ENCODE results near the gene STON2.
"Not testable (repeated sequence)": the region's sequence is repeated elsewhere in the genome, so short reads cannot be mapped to it uniquely, and the experiment has no call there.

The STON2 gene

GRCh38 chr14:81382517-81383225, 17.5 kb downstream of the STON2 start:
- no peak for DNase-seq

DNA sequence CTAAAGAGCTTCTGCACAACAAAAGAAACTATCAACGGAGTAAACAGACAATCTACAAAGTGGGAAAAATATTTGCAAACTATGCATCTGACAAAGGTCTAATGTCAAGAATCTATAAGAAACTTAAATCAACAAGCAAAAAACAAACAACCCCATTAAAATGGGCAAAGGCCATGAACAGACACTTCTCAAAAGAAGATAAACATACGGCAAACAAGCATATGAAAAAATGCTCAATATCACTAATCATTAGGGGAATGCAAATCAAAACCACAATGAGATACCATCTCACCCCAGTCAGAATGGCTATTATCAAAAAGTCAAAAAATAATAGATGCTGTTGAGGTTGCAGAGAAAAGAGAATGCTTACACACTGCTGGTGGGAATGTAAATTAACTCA, 20.1 kb downstream of the STON2 start:
- DNase-seq: not testable (repeated sequence)

DNA sequence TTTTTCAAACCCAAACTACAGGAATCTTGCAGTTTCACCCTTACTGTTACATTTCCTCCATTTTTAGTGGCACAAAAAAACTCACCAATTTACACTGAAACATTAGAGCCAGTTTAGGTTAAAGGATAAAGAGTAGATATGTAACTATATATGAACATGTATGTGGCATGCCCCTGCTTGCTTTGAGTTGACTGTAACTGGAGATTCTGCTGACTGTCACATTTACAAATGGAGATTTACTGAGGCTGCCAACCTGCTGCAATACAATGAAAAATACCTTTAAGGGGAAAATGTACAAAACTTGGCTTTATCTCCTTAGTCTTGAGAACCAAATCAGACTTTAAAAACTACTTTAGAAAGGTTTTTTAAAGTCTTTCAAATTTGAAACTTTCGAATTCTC, 28.3 kb downstream of the STON2 start:
- no peak for DNase-seq

GRCh38 chr14:81367563-81367962, 32.6 kb downstream of the STON2 start:
- no peak for DNase-seq

GRCh38 chr14:81366884-81367283, 33.2 kb downstream of the STON2 start:
- no peak for DNase-seq

GRCh38 chr14:81366214-81366613, 33.9 kb downstream of the STON2 start:
- DNase-seq: no peak

- DNase-seq: no peak
These were observed 36.3 kb downstream of the STON2 start for GRCh38 chr14:81363746-81364378.

GRCh38 chr14:81353691-81354323, 46.3 kb downstream of the STON2 start:
- DNase-seq: no peak

GRCh38 chr14:81352413-81352812, 47.7 kb downstream of the STON2 start:
- DNase-seq: no peak

DNA sequence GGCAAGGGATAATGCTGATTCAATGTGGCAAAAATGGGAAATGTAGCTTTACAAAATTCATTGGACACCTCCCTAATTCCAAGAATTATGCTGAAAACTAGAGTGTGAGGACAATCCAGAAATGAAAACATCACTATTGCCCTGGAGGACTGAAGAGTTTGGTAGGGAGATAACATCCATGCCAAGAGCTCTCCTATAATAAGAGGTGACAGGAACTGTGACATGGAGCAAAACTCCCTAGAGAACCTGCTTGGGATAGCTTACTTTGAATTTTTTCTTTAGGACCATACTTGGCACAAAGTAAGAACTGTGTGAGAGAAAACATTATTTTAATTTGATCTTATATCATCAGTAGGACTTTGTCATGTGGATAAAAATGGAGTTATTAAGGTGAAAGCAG, 48.9 kb downstream of the STON2 start:
- DNase-seq: no peak

DNA sequence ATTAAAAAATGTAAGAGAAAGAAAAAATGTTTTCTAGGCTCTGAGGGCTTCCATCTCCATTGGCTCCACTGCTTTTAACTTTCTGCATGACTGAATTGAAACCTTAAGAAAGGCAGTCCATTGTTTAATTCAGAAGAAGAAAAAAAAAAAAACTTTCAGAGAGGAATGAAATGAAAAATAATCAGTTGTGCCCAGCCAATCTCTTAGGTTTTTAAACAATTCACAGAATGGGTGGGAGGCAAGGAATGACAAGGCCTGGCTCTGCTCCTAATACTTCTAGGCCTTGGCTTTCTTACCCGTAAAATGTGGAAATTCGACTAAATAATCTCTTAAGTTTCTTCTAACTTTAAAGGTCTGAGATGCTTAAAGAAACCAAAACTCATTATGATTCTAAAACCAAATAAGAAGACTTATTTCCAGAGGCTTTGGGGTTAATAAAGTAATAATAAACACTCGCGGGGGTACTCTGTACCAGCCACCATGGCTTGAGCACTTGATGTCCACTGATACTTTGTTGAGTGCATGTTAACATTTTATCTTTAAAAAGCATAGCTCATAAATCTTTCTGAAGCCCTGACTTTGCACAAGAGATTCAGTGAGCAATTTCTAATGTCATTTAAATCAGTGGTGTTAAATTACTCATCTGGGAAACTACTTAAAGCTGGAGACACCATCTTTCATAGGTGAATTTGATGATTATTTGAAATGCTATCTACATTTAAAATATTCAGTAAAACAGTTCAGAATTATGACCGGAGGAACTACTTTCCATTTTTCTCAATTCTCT, 49.6 kb downstream of the STON2 start:
- DNase-seq: no peak

GRCh38 chr14:81348061-81348460, 52.1 kb downstream of the STON2 start:
- no peak for DNase-seq

DNA sequence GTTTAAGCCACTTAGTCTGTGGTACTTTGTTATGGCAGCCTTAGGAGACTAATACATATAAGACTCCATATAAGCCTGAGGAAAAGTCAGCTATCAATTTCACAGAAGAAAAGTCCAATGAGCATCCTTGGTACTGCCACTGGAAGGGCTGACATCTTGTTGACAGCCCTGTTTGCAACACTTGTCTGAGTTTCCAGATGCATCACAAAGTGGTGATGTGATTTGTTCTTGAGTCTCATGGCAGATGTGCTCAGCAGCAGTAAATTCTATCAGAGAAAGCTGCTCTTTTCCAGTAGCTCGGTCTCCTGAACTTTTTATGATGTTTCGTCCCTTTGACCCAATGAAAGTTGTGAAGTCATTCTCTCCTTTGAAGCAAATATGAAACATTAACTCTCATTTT, 54.3 kb downstream of the STON2 start:
- no peak for DNase-seq

DNA sequence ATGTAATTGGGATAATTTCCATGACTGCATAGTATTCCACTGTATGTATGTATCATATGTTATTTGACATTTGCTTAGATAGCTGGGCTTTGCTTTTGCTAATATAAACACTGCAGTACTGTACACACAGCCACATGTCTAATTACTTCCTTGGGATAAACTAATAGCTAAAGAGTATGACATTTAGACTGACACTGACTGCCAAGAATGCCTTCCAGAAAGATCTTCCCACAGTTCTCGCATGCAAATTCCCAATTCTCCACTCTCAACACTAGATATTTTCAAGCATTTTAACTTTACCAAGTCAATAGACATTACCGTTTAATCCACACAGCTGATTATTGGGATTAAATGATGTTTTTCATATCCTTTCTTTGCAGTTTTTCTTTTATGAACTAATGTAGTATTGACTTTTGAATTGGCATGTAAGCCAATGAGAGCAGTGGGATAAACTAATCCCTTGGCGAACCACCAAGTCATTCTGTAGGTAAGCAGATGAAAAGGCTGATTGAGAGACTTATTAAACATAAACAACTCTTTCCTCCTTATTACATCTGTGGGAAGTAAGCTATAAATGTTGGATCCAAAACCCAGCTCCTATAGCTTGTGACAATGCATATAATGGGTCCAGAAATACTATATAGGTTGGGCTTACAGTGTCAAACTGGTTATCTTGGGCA, 55.5 kb downstream of the STON2 start:
- DNase-seq: no peak

DNA sequence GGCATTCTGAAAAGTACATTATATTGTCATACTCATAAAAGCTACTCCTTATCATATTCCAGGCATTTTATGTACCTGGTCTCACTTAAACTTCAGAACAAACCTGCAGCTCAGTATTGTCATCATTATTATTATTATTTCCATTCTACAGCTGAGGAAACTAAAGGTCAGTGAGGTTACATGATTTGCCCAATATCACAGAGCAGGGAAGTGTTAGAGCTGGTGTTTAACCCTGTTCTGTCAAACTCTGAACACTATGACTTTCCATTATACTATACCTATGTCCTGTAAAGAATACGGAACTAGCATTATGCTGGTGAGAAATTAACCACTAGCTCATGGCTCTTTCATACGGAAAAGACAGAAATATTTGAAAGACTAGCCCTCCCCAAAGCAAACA, 56.4 kb downstream of the STON2 start:
- DNase-seq: no peak

- no peak for DNase-seq
These were observed 57.1 kb downstream of the STON2 start for GRCh38 chr14:81342850-81343580.

GRCh38 chr14:81341781-81342180, 58.3 kb downstream of the STON2 start:
- DNase-seq: no peak

- DNase-seq: no peak
These were observed 58.8 kb downstream of the STON2 start for GRCh38 chr14:81341370-81341769.

- DNase-seq: no peak
These were observed 59.9 kb downstream of the STON2 start for GRCh38 chr14:81340201-81340600.

- no peak for DNase-seq
These were observed 63.1 kb downstream of the STON2 start for GRCh38 chr14:81337073-81337472.

DNA sequence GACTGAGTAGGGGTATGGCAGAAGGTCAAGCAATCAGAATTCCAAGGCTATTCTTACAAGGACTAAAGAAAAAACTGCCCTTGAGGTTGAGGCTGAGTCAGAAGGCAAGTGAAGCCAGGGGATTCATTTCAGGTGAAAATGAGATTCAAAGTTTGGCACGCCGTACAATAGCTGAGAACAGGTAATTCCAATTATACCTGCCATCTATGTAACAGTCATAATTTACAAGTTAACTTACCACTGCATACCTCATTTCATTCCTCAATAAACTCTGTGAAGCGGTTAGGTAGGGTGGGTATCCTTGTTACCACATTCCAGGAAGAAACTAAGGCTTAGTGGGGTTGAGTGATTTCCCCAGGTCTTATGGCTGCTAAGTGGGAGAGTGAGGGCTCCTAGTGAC, 64.1 kb downstream of the STON2 start:
- no peak for DNase-seq

- DNase-seq: no peak
These were observed 67.4 kb downstream of the STON2 start for GRCh38 chr14:81332725-81333124.

Data from activated CD4-positive, alpha-beta T cell treated with anti-CD3 and anti-CD28 coated beads, Interleukin-2, amount 50 U/mL, for 4 hours (primary cell).